ENCODE data around the gene POFUT1. TPM values are rescaled to one million over a fixed set of nuclear protein-coding genes. Genes with fewer than 3 reads are reported as not detected.

POFUT1 gene
- total and polyA plus RNA-seq, 2 experiments from 2014 or later = 9.3 to 34.0 TPM

MicroRNAs encoded within 50 kb of the gene (microRNA counts, 767-probe panel; counts per million panel counts)
- not detected for microRNA hsa-miR-1825

Other genes with a start within 250 kb of the POFUT1 start
- gene XKR7, start 239.7 kb upstream of the POFUT1 start, total RNA-seq (2014; rRNA removed; shearing (Covaris generic)) = 3.0 and 3.9 TPM in 2 replicates
- 0.61 and 0.64 TPM in 2 replicates for gene XKR7, start 239.7 kb upstream of the POFUT1 start, polyA plus RNA-seq (2016; fragmentation: Nextera tagmentation; extraction: Ambion mirVana)
- gene CCM2L, start 197.4 kb upstream of the POFUT1 start, total RNA-seq (2014; rRNA removed; shearing (Covaris generic)) = 9.6 and 13.3 TPM in 2 replicates
- gene CCM2L, start 197.4 kb upstream of the POFUT1 start, polyA plus RNA-seq (2016; fragmentation: Nextera tagmentation; extraction: Ambion mirVana) = 4.9 and 6.4 TPM in 2 replicates
- 0.97 and 1.2 TPM in 2 replicates for gene HCK, start 155.6 kb upstream of the POFUT1 start, total RNA-seq (2014; rRNA removed; shearing (Covaris generic))
- gene HCK, start 155.6 kb upstream of the POFUT1 start, polyA plus RNA-seq (2016; fragmentation: Nextera tagmentation; extraction: Ambion mirVana) = 0.43 TPM in 1 of 2 replicates, not detected in the other
- gene TM9SF4, start 98.2 kb upstream of the POFUT1 start, total RNA-seq (2014; rRNA removed; shearing (Covaris generic)) = 47.5 and 52.6 TPM in 2 replicates
- gene TM9SF4, start 98.2 kb upstream of the POFUT1 start, polyA plus RNA-seq (2016; fragmentation: Nextera tagmentation; extraction: Ambion mirVana) = 20.3 and 20.4 TPM in 2 replicates
- gene PLAGL2, start 137 bp upstream of the POFUT1 start, total RNA-seq (2014; rRNA removed; shearing (Covaris generic)) = 28.2 and 32.0 TPM in 2 replicates
- gene PLAGL2, start 137 bp upstream of the POFUT1 start, polyA plus RNA-seq (2016; fragmentation: Nextera tagmentation; extraction: Ambion mirVana) = 13.2 and 14.1 TPM in 2 replicates
- 22.8 and 23.6 TPM in 2 replicates for gene KIF3B, start 69.8 kb downstream of the POFUT1 start, total RNA-seq (2014; rRNA removed; shearing (Covaris generic))
- gene KIF3B, start 69.8 kb downstream of the POFUT1 start, polyA plus RNA-seq (2016; fragmentation: Nextera tagmentation; extraction: Ambion mirVana) = 6.1 TPM in 2 replicates
- gene ASXL1, start 150.5 kb downstream of the POFUT1 start, total RNA-seq (2014; rRNA removed; shearing (Covaris generic)) = 29.0 and 33.0 TPM in 2 replicates
- 10.4 and 20.8 TPM in 2 replicates for gene ASXL1, start 150.5 kb downstream of the POFUT1 start, polyA plus RNA-seq (2016; fragmentation: Nextera tagmentation; extraction: Ambion mirVana)

All from GM23338 (cell line).